HEK293 (cell line): ENCODE data around the gene RNF225.

Experiments used
- CTCF ChIP-seq: fragments of 450-650 bp; formaldehyde crosslinking; IDR thresholded peaks from 2 replicates; pipeline ENCODE4 v1.5.1; 2016; ENCODE audit warnings: missing biosample characterization, missing genetic modification characterization
- REST ChIP-seq: fragments of 450-650 bp; formaldehyde crosslinking; IDR thresholded peaks from 2 replicates; pipeline ENCODE4 v1.5.1; 2016; ENCODE audit warnings: missing biosample characterization, missing genetic modification characterization
- SP2 ChIP-seq: fragments of 450-650 bp; formaldehyde crosslinking; IDR thresholded peaks from 2 replicates; pipeline ENCODE4 v1.5.1; 2016; ENCODE audit warnings: missing biosample characterization, missing genetic modification characterization
- YY1 ChIP-seq: fragments of 450-650 bp; formaldehyde crosslinking; IDR thresholded peaks from 2 replicates; pipeline ENCODE4 v1.5.1; 2018; ENCODE audit warnings: missing biosample characterization, missing genetic modification characterization
- ZNF292 ChIP-seq: fragments of 450-650 bp; formaldehyde crosslinking; IDR thresholded peaks from 2 replicates; pipeline ENCODE4 v1.5.1; 2016; ENCODE audit warnings: low read depth, missing biosample characterization, missing genetic modification characterization, borderline replicate concordance
- ZNF302 ChIP-seq: fragments of 450-650 bp; formaldehyde crosslinking; IDR thresholded peaks from 2 replicates; pipeline ENCODE4 v1.5.1; 2016; ENCODE audit warnings: missing biosample characterization, missing genetic modification characterization, low read depth
- ZNF513 ChIP-seq: fragments of 450-650 bp; IDR thresholded peaks from 2 replicates; pipeline ENCODE4 v1.5.1; 2018; ENCODE audit warnings: missing biosample characterization, missing genetic modification characterization
- ZNF544 ChIP-seq: fragments of 450-650 bp; formaldehyde crosslinking; IDR thresholded peaks from 2 replicates; pipeline ENCODE4 v1.5.0; 2017; ENCODE audit warnings: missing biosample characterization, missing genetic modification characterization
- ZNF558 ChIP-seq: fragments of 450-650 bp; formaldehyde crosslinking; IDR thresholded peaks from 2 replicates; pipeline ENCODE4 v1.5.1; 2016; ENCODE audit warnings: missing biosample characterization, missing genetic modification characterization
- ZSCAN23 ChIP-seq: fragments of 450-650 bp; formaldehyde crosslinking; IDR thresholded peaks from 2 replicates; pipeline ENCODE4 v1.5.1; 2016; ENCODE audit warnings: missing biosample characterization, missing genetic modification characterization

- no peak for TF ChIP-seq CTCF (tag by site-specific recombination)
- no peak for TF ChIP-seq ZNF544
- no peak for TF ChIP-seq REST (tag by site-specific recombination)
- no peak for TF ChIP-seq ZNF513 (tag by site-specific recombination)
- no peak for TF ChIP-seq SP2
- no peak for TF ChIP-seq YY1 (tag by site-specific recombination)
- no peak for TF ChIP-seq ZNF558 (tag by site-specific recombination)
- no peak for TF ChIP-seq ZNF292
- no peak for TF ChIP-seq ZNF302 (tag by site-specific recombination)
- no peak for TF ChIP-seq ZSCAN23 (tag by site-specific recombination)
Observed at GRCh38 chr19:58379246-58379645, 16.2 kb upstream of the RNF225 start.
